NCI-H187 treated with DMSO at 0.1 percent for 48 hours (cell line): ENCODE data around the gene LAMP5.

ENCODE experiments used
- DNase-seq: peaks from one replicate; lab custom pipeline; 2025; lab: John Stamatoyannopoulos, UW

Gene LAMP5, protein sequence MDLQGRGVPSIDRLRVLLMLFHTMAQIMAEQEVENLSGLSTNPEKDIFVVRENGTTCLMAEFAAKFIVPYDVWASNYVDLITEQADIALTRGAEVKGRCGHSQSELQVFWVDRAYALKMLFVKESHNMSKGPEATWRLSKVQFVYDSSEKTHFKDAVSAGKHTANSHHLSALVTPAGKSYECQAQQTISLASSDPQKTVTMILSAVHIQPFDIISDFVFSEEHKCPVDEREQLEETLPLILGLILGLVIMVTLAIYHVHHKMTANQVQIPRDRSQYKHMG

DNA sequence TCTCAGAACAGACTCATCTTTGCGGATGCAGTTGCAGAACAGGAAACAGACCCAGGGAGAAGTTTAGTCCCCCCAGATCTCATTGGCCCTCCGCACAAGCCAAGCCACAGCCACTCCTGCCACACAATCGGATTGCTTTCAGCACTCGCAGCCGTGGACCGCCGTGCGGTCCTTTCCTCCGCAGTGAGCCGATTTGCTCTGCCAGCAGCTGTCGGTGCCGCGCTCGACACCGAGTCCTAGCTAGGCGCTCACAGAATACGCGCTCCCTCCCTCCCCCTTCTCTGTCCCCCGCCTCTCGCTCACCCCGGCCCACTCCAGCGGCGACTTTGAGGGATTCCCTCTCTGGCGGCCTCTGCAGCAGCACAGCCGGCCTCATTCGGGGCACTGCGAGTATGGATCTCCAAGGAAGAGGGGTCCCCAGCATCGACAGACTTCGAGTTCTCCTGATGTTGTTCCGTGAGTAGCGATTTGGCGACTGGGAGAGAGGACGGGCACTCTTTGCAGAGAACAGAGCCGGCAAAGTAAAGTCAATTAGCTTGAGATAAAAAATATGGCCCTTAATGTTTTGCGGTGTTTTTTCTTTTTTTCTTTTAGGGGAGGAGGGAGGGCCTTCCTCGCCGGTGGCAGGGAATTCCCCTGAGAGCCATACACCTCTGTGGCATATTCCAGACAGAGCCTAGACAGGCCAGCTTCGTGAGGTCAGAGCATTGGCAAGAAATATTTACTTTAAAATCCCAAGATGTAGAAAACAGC is at the start of gene LAMP5:
TSS of gene LAMP5 (plus strand) at position 130 of the 753 bp plus-strand sequence. CDS start at position 393, 263 bp downstream.
- no peak for DNase-seq

DNA sequence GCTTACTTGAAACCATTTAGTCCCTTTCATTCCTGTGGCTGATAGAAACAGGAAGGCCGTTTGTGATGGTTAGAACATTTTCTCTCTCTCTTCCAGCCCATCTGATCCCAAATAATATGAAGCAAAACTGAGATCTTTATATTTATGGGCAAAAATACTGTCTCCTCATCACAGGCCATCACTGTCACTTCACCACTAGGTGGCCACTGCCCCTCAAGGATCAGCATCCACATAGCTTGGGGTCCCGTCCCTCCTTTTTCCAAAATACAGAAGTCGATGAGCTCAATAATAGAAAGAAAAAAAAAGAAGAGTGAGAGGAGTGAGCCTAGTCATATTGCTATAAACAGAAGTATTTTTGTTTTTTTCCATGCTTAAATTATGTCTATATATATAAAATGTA is 46.4 kb upstream of the LAMP5 start:
- no peak for DNase-seq

DNA sequence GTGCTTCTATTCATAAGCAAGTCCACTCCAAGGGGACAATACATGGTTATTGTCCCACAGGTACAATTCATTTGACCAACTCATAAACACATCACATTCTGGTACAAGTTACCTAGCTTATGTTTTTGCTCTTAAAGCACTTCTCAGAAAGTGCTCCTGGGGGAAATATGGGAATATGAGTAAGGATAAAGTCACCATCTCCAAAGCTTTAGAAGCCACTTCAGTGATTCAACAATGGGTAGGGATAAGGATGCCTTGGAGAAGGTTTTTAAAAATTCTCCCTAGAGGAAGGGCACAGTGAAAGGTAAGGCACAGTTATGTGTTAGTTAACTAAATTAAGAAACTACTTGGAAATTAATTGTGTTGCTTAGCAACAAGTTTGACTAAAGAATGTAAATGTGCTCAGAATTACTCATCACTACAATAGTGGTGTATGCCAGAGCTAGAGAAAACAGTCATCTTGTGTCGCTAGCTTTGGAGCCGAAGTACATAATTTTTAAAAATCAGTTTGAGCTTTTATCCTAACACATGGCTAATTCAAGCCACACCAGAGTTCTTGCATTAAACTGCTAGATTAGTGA is 39.5 kb upstream of the LAMP5 start:
- DNase-seq: peak; percentile 51

DNA sequence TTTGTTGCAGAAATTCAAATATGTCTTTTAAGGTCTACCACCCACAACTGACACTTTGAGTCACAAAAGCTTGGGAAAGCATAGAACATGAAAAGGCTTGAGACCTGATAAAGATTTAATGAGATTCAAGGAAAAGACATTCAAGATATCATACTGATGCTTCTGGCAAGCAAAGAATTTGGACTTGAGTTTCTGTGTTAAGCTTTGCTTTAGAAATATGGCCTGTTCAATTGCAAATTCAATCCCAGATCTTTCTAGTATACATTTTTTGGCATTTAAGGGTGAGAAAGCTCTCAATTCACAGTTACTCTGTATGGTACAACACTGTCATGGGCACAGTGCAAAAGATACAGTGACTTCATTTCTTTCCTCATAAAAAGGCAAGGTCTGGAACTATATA is 38.9 kb upstream of the LAMP5 start:
- no peak for DNase-seq

DNA sequence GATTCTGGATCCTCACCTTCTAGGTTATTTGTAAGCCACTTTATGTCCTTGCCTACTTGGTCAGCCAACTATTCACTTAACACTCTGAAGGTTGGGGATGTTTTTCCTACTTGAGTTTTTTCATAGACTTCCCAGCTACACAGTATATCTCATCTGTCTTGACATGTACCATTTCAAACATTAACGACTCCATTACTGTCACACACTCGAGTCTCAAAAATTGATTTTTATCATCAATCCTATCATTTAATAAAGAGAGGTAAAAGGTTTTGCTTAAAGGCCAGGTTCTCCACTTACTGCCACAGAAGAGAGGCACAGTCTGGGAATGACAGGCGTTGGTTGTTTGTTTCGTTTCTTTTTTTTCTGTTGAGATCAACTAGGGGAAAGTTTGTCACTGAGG is 38.2 kb upstream of the LAMP5 start:
- DNase-seq: no peak

DNA sequence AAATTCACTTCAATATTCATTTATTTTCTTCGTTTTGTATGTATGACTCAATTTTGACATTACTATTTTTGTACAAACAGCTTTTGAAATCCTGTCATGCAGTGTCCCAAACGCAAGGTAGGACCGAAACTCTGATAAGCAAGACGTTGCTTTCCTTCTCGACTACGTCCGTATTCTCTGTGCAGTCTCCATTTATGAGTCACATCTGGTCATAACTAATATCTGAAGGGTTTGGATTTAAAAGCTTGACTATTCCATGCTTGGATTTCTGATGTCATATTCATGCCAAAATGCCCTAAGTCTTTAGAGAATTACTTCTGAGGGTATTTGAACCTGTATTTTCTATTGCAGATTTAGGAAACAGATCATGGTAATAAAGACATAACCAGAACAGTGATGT is 37.8 kb upstream of the LAMP5 start:
- DNase-seq: no peak

DNA sequence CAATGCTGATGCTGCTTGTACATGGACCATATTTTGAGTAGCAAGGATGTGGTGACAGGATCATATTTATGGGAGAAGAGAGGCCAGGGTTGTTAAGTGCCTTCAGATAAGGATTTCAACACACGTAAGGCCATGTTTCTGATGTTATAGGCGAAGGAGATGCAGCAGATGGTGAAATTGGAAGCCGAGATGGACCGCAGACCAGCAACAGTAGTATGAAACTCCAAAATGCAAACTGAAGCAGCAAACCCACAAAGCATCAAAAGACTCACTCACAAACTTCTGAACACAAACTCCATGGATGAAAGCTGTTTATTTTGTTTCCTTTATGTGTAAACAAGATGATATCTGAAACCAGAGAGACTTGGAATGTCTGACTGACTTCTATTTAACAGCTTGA is 35.6 kb upstream of the LAMP5 start:
- DNase-seq: no peak

DNA sequence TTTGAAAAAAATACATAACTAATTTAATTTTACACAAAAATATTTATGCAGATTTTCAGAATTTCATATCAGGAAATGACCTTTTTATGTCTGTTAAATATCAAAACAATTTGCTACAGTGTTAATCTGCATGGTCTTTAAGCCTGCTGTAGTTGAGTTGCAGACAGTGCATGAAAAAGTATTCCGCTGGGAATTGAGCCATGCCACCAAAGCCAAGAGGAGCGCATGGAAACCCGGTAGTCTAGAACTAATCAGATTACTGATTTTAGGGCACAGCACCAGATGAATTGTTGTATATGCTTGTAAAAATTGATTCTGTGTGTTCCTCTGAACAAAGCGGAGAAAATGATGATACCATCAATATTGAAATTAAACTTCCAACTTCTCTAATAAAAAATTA is 34.3 kb upstream of the LAMP5 start:
- no peak for DNase-seq

DNA sequence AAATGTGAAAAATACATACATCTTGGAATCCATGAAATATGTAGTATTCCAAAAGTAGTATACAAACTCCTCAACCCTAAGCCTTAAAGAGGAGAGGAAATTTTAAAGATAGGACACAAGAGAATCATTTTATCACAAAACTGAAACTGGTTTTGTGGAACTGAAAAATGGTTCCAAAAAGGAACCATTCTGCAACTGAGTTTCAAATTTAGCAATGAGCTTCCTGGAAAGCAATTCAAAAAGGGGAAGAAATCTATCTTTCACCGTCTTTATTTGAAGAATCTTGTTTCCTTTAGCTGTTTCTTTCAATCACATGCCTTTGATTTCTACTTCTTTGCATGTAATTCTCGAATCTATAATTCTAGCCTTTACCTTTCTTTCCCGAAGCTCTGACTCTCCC is 32.2 kb upstream of the LAMP5 start:
- no peak for DNase-seq

DNA sequence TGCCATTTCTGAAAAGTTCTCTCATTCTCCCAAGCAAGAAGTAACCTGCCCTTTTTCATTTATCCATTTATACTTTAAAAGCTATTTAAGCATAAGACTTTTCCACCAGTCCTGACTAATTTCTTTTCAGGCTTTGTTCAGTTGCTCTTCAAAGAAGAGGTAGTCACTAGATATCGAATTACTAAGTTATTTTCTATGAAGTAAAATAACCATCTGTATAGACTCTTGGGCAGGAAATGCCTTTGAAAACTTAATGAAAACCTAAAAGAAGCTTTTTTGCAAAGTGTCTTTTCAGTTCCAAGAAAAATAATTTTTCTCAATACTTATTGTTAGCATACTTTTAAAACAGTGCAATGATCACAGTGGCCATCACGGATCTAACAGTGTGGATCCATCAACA is 31.3 kb upstream of the LAMP5 start:
- DNase-seq: no peak

DNA sequence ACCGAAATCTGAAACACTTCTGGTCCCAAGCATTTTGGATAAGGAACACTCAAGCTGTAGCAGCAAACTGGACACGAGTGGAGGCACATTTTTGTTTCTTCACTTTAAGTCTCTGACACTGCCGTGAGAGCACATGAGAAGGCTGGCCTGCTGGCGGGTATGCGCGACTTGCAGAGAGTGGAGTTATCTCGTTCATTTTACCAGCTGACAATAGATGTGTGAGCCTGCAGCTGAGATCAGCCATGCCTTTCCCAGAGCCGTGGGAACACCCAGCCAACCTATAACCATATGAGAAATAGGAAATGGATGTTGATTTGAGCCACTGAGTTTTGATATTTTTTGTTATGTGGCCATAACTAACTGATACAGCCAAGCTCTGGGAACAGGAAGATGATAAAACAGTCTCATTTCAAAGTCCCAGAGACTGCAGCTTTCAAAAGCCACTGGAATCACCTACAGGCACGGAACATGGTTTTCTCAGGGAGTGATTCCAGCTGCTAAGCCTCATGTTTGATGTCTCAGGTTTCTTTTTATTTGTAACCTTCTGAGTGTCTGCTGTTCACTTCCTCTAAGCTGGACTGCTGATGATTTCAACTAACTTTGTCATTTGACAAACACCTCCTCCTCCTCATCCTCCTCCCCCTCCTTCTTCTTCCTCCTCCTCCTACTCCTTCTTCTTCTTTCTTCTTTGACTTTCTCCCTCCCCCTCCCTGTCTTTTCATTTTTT is 28.6 kb upstream of the LAMP5 start:
- no peak for DNase-seq

DNA sequence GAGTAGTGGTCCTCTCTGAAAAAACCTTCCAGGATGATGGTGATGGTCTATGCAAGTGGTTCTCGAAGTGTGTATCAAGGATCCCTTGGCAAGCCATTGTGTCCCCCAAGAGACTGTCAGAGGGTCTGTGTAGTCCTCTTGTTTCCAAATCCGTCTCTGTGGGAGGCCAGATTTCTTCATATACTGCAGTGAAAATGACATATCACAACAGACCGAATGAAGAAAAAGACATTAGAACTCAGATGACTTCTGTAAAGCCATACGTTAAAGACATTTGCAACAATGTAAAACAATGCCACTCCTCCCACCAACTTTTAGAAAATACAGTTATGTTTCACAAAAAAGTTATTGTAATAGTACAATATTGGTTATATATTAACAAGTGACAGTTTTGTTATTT is 27.2 kb upstream of the LAMP5 start:
- no peak for DNase-seq

DNA sequence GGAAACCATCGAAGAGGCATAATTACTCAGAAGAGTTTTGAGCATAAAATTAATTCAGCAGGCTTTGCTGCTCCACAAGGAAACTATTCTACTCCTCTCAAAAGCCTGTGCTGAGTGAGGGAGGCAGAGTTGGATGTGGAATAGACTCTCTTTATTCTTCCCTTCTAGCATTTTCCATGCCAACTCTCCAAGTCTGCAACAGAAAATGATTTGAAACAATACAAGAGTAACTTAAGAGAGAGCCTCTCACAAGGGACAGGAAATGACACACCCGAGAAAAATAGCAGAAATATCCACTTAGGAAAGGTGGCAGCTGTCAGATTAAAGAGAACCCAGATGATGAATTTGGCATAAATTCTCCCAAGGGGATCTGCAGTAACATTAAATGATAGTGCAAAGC is 26.3 kb upstream of the LAMP5 start:
- DNase-seq: no peak

DNA sequence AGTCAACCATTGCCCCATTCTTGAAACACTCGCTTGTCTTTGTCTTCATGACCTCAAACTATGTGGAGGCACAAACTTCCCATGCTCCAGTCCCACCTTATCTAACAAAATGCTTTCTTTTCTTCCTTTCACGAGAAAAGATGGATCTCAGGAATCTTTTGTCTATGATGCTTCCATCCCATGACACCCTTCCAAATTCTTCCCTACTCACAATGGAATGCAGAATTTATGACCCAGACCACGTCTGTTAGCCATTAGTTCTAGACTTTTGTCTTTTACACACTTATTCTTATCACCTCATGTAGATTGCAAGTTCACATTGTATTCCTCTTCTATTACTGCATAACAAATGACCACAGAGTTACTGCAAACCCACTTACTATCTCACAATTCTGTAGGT is 24.2 kb upstream of the LAMP5 start:
- DNase-seq: no peak

DNA sequence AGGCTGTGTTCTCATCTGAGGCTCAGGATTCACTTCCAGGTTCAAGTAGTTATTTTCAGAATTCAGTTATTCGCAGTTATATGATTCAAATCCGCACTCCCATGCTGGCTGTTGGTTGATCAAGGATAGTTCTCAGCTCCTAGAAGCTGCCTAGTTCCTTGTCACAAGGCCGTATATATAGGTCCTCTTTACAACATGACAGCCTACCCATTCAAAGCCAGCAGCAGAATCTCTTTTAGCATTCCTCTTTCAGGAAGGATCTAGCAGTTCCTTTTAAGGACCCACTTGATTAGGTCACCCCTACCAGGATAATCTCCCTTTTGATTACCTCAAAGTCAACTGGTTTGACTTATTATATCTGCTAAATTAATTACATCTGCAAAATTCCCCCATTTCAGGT is 23.8 kb upstream of the LAMP5 start:
- no peak for DNase-seq

DNA sequence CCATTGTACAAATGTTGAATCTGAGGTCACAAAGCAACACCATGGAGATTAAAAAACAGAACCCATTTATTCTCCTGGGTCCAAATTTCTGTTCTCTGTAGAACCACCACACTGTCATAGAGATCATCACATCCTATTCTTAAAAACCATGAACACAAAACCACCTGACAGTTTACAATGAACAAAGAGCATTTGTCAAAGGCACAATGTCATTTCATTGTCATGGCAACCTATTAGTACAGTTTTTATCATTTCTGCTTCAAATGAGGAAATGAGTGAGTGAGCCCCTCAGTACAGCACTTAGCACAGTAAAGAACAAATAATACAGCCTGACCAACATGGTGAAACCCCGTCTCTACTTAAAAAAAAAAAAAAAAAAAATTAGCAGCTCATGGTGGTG is 23.1 kb upstream of the LAMP5 start:
- DNase-seq: no peak

DNA sequence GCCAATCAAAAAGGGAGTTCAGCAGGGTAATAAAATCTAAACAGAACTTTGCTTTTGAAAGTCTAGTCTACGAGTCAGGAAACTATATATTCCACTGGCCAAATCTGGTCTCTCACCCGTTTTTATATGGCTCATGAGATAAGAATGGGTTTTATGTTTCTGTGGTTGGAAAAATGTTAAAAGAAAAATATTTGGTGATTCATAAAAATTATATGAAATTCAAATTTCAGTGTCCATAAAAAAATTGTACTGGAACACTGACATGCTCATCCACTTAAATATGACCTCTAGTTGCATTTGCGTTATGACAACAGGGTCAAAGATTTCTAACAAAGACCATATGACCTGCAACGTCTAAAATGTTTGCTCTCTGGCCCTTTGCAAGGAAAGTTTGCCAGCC is 22.3 kb upstream of the LAMP5 start:
- no peak for DNase-seq

DNA sequence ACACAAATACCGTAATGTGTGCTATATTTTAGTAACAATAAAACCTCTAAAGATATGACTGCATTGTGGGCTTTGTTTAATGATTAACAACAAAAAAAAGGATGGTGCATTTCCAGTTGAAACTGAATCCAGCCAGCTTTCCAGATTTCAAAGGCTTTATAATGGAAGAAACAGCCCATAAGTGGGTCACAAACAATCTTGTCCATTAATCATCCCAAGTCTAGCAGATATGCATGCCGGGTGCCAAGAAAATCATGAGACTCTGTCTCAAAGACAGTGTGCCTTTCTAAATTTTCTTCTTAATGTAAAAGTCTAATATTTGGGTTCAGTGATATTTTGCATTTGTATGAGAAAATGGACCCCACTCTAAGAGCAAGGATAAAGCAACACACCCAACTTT is 20.6 kb upstream of the LAMP5 start:
- DNase-seq: no peak

DNA sequence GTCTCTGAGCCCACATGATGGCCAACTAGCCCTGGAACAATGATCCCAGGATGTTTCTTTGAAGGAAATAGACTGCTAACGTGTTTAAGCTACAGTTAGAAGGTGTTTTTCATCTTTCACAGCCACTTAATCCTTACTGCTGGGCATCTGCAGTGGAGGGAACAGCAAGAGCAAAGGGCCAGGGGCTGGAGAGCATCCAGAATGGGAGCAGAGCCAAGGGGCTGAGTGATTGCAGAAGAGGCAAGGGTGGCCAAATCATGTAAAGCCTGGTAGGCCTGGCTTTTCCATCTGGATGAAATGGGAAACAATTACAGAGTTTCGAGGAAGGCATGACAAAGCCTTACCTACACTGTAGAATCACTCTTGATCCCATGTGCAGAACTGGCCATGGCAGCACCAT is 18.7 kb upstream of the LAMP5 start:
- no peak for DNase-seq

DNA sequence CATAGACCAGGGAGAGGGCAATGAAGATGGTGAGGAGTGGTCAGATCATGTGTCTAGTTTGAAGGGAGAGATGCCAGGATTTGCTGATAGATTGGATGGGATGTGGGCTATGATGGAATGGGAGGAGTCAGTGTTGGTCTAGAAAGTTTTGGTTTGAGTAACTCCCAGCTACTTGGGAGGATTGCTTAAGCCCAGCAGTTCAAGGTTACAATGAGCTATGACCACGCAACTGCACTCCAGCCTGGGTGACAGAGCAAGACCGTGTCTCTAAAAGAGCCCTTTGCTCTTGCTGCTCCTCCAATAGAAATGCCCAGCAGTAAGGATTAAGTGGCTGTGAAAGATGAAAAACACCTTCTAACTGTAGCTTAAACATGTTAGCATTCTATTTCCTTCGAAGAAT is 18.2 kb upstream of the LAMP5 start:
- no peak for DNase-seq

DNA sequence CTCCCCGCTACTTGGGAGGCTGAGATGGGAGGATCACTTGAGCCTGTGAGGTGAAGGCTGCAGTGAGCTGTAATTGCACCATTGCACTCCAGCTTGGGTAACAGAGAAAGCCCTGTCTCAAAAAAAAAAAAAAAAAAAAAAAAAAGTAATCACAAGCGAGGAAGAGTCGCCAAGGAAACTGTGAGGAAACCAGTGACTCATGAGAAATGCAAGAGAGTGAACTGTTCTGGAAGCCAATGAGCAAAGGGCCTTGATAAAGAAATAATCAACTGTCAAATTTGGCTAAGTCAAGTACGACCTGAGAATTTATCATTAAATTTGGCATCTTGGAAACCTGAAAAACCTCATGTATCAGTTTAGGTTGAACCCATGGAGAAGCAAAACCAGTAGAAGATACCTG is 16.1 kb upstream of the LAMP5 start:
- DNase-seq: no peak

DNA sequence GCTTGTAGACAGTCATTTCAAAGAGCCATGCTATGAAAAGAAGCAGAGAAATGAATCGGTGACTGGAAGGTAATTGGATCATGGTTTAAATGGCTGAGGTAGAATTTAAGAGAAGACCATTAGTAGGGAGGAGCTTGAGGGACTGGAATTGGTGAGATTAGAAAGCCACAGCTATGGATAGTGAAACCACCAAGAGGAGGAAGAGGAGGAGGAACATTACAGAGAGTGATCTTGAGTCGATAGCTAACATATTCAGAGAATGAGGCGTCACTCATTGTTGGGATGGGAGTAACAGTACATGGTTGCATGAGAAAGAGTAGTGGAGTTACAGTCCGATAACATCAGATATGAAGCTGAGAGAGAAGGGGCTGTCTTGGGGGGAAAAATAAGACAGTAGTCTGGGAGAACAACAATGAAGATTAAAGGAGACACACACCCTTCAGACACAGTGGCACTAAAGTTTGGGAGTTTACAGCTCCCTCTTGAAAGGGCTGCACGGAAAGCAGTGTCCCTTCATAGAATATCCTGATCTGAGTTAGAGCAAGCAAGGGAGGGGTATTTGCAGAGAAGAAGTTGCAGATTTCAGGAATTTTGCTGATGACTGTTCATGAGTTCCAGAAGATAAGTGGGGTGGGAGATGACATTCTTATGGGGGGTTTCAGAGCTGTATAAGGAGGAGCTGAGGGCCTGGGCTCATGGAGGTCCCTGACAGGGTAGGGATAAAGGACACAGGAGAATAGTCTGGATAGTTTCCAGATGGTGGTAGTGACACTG is 15.1 kb upstream of the LAMP5 start:
- no peak for DNase-seq
